Brain microvascular endothelial cell (primary cell): ENCODE measurements around the gene CACNG4.

Source experiments
- DNase-seq: peaks from one replicate; pipeline ENCODE4 v3.0.0-alpha.2; 2020
- H3K27ac ChIP-seq: fragments of 250-450 bp; sonication (Bioruptor Pico); 2 replicates; pipeline ENCODE4 v1.5.1; 2020; ENCODE audit warnings: mild to moderate bottlenecking, moderate library complexity
- H3K27me3 ChIP-seq: fragments of 250-450 bp; sonication (Bioruptor Pico); replicated peaks from 2 replicates; pipeline ENCODE4 v1.5.1; 2020; ENCODE audit warnings: mild to moderate bottlenecking
- H3K36me3 ChIP-seq: fragments of 250-450 bp; sonication (Bioruptor Pico); replicated peaks from 2 replicates; pipeline ENCODE4 v1.5.1; 2020; ENCODE audit warnings: mild to moderate bottlenecking
- H3K4me3 ChIP-seq: 2 replicates; pipeline ENCODE4 v1.5.1; 2011; ENCODE audit warnings: low read depth, mild to moderate bottlenecking, control low read depth, low read length, moderate library complexity
- in situ Hi-C: cut with HindIII; loops from 2 replicates; pipeline ENCODE4 v1.10.0; 2017; ENCODE audit warnings: low sequenced_read_pairs, low pct_ligation_motif_present
- TF ChIP-seq, protein P1 (sequence below): IDR thresholded peaks from 2 replicates; pipeline ENCODE4 v1.5.1; 2011; ENCODE audit warnings: low read depth, mild to moderate bottlenecking, moderate library complexity, low read length, control low read depth, inconsistent platforms; ENCODE audit errors: missing control alignments

The CACNG4 gene

GRCh38 chr17:66954632-66955031, 9.9 kb upstream of the CACNG4 start:
- H3K27me3 ChIP-seq: peaks cover 2% of the 10 kb centered on the region
- no peak for DNase-seq

DNA sequence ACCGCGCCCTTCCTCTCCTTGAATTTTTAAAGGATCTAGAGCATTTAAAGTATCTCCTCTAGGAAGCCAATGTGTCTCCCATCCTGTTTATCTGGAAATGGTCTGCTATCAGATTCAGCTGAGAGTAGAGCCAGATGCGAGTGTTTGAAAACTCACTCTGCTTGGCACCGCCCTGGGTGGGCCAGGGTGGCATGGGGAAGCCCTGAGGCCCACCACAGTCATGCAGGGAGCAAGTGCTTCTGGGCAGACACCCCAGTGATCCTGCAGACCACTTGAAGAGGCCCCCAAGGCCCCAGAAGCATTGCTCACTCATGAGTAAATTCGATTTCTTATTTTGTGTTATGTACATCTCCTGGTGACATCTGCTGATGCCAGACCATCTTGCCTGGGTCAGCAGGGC, 8.7 kb upstream of the CACNG4 start:
- Histone ChIP-seq H3K36me3 (no peaks in the 10 kb centered on the region), H3K4me3 (no peak overlapping the region), H3K27ac (no peak overlapping the region), H3K27me3 (peaks cover 7% of the 10 kb centered on the region)
- TF ChIP-seq, protein P1, sequence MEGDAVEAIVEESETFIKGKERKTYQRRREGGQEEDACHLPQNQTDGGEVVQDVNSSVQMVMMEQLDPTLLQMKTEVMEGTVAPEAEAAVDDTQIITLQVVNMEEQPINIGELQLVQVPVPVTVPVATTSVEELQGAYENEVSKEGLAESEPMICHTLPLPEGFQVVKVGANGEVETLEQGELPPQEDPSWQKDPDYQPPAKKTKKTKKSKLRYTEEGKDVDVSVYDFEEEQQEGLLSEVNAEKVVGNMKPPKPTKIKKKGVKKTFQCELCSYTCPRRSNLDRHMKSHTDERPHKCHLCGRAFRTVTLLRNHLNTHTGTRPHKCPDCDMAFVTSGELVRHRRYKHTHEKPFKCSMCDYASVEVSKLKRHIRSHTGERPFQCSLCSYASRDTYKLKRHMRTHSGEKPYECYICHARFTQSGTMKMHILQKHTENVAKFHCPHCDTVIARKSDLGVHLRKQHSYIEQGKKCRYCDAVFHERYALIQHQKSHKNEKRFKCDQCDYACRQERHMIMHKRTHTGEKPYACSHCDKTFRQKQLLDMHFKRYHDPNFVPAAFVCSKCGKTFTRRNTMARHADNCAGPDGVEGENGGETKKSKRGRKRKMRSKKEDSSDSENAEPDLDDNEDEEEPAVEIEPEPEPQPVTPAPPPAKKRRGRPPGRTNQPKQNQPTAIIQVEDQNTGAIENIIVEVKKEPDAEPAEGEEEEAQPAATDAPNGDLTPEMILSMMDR: no peak
- no peak for DNase-seq
- in situ Hi-C loops: no loop called here

More at GRCh38 chr17:66954632-66955031, 9.9 kb upstream of the CACNG4 start:
- TF ChIP-seq, protein P1: no peak
- in situ Hi-C loops: no loop called here
- Histone ChIP-seq H3K4me3 (no peak overlapping the region), H3K36me3 (no peaks in the 10 kb centered on the region), H3K27ac (no peak overlapping the region)

DNA sequence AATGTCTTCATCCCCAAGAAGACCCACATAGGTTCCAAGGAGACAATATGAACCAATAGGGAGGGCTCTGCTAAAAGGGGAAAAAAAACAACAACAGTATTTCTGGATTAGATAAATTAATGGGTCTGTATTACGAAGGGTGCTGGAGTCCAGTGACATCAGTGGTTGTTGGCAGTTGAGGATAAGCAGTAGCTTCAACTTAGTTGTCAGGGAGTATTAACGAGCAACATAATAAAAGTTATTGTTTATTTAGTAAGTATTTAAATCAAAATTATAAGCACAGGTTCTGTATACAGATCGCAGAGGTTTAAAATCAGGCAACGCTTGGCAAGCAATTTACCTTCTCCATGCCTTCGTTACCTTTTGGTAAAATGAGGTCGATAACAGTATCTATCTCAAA, 7.6 kb upstream of the CACNG4 start:
- TF ChIP-seq, protein P1: no peak
- H3K27ac ChIP-seq: no peak overlapping the region
- H3K27me3 ChIP-seq: peaks cover 11% of the 10 kb centered on the region
- H3K36me3 ChIP-seq: no peaks in the 10 kb centered on the region
- in situ Hi-C loops: no loop called here
- no peak for DNase-seq
- no peak overlapping the region for H3K4me3 ChIP-seq

- Histone ChIP-seq H3K4me3 (no peak overlapping the region), H3K36me3 (no peaks in the 10 kb centered on the region), H3K27ac (no peak overlapping the region), H3K27me3 (peaks cover 13% of the 10 kb centered on the region)
- in situ Hi-C loops: no loop called here
- no peak for DNase-seq
- TF ChIP-seq, protein P1: no peak
Observed at GRCh38 chr17:66957343-66957742, 7.2 kb upstream of the CACNG4 start.

- DNase-seq: peak; percentile 18
- Histone ChIP-seq H3K27ac (no peak overlapping the region), H3K4me3 (no peak overlapping the region), H3K36me3 (no peaks in the 10 kb centered on the region), H3K27me3 (peaks cover 20% of the 10 kb centered on the region)
- TF ChIP-seq, protein P1: no peak
- in situ Hi-C loops: no loop called here
Observed at GRCh38 chr17:66957951-66958579, 6.4 kb upstream of the CACNG4 start.
